Transverse colon (tissue), 4 donors: ENCODE results near the gene PRRT4.

ENCODE experiments used
- POLR2A ChIP-seq: fragments of 450-650 bp; IDR thresholded peaks from one replicate; pipeline ENCODE4 v1.6.1; 2016; ENCODE audit warnings: antibody characterized with exemption, mild to moderate bottlenecking, moderate library complexity
- POLR2AphosphoS5 ChIP-seq, 3 donors: sonication (generic); formaldehyde crosslinking; IDR thresholded peaks; one replicate each; pipeline ENCODE4 v1.6.1; 2016; ENCODE audit warnings: antibody characterized with exemption in 3 of 3
- TF ChIP-seq, protein P1 (sequence below), 5 experiments: fragments of 200-600 bp in 3 of 5; fragments of 450-650 bp in 2 of 5; sonication (generic) in 3 of 5; IDR thresholded peaks; 1 replicate in 2 of 5; 2 replicates in 3 of 5; pipeline ENCODE4 v1.5.1; 2016 to 2017; ENCODE audit warnings: antibody characterized with exemption in 5 of 5, inconsistent platforms in 3 of 5, mild to moderate bottlenecking in 2 of 5, moderate library complexity in 1 of 5

GRCh38 chr7:128351296-128352152 lies 10.0 kb downstream of the PRRT4 start:
- TF ChIP-seq, protein P1, sequence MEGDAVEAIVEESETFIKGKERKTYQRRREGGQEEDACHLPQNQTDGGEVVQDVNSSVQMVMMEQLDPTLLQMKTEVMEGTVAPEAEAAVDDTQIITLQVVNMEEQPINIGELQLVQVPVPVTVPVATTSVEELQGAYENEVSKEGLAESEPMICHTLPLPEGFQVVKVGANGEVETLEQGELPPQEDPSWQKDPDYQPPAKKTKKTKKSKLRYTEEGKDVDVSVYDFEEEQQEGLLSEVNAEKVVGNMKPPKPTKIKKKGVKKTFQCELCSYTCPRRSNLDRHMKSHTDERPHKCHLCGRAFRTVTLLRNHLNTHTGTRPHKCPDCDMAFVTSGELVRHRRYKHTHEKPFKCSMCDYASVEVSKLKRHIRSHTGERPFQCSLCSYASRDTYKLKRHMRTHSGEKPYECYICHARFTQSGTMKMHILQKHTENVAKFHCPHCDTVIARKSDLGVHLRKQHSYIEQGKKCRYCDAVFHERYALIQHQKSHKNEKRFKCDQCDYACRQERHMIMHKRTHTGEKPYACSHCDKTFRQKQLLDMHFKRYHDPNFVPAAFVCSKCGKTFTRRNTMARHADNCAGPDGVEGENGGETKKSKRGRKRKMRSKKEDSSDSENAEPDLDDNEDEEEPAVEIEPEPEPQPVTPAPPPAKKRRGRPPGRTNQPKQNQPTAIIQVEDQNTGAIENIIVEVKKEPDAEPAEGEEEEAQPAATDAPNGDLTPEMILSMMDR (IDR thresholded peaks at IDR 0.05): no peak
- no peak for TF ChIP-seq POLR2A
- TF ChIP-seq POLR2AphosphoS5 (IDR thresholded peaks at IDR 0.05): no peak
